ENCODE results near the gene PAK2. TPM values are rescaled to one million over a fixed set of nuclear protein-coding genes. Genes with fewer than 3 reads are reported as not detected.
A peak's percentile ranks its signal among the peaks of the same experiment; 100 is the strongest.

The PAK2 gene
- total and polyA plus RNA-seq, 9 of the 15 experiments (the other 6 are each of a cell fraction or from before 2014, with no cell fraction given): 13.2 to 72.4 (median 35.7) TPM

GRCh38 chr3:196736670-196737374 is 2.8 kb upstream of the PAK2 start:
- H3K4me1 ChIP-seq (replicated peaks in 1 of 2; ENCODE audit: control insufficient read depth in 2 of 2, insufficient read depth in 2 of 2, low read length in 2 of 2): no peaks in the 10 kb centered on the region; a peak in 2 of 5 replicates
- POLR2A ChIA-PET: interaction anchor here (0.7 kb wide), 1 partner anchor 1156 kb away, joined by 3 read pairs; no protein-coding TSS in a partner anchor
- H3K79me2 ChIP-seq (ENCODE audit: control insufficient read depth, insufficient read depth, low read length): peaks cover 20% of the 10 kb centered on the region
- BruUV-seq (replicated peaks): no TSS peak
- intact Hi-C loops (cut with micrococcal nuclease) (no loop called here), in situ Hi-C loops (cut with MboI) (no loop called here)
- no peak overlapping the region for H3K9ac ChIP-seq (ENCODE audit: insufficient read depth in 1 of 2, low read depth in 2 of 2, low read length in 2 of 2)
- TF ChIP-seq MBD1 (CRISPR knock-in tag; IDR thresholded peaks at IDR 0.05): no peak
- no peak for TF ChIP-seq ZBTB12 (CRISPR knock-in tag; IDR thresholded peaks at IDR 0.05)
- no peak for TF ChIP-seq ZFP91 (CRISPR knock-in tag; IDR thresholded peaks at IDR 0.05)
- no peak for TF ChIP-seq ARNT (IDR thresholded peaks at IDR 0.05)
- peak in 1 of 2 experiments; percentile 51; a peak in 1 of 3 replicates for TF ChIP-seq CBX3 (IDR thresholded peaks at IDR 0.05; ENCODE audit: borderline replicate concordance in 1 of 2, low read length in 2 of 2)
- TF ChIP-seq ZNF57 (CRISPR knock-in tag; IDR thresholded peaks at IDR 0.05): no peak
- peak; percentile 84 for TF ChIP-seq ZFP30 (CRISPR knock-in tag; IDR thresholded peaks at IDR 0.05; ENCODE audit: borderline replicate concordance)
- TF ChIP-seq GTF2E2 (tag; IDR thresholded peaks at IDR 0.05): no peak
- TF ChIP-seq KDM1A (IDR thresholded peaks at IDR 0.05): 0 out of 4 replicates have a peak, but pooled peaks of 1 of the 2 experiments have one; percentile 14
- no peak for TF ChIP-seq RBFOX2 (IDR thresholded peaks at IDR 0.05; ENCODE audit: low read depth, low read length)
- no peaks in the 10 kb centered on the region; the same call in 1 of the 2 replicates for H3K9me3 ChIP-seq (replicated peaks; ENCODE audit: control insufficient read depth, insufficient read depth, low read depth, low read length)
- no peaks in the 10 kb centered on the region for H3K9me1 ChIP-seq (ENCODE audit: control insufficient read depth, insufficient read depth, low read length)
- ATAC-seq: no peak
- CTCF ChIA-PET (ENCODE audit: low intra/inter-chr PET ratio): no interaction called here
- no peak overlapping the region for H3K4me2 ChIP-seq (ENCODE audit: insufficient read depth, low read length)
- 85% methylated on average over 4 of the region's 4 CpGs for WGBS (ENCODE audit: insufficient coverage, low coverage, missing lambda C conversion rate)
- H2AFZ ChIP-seq (ENCODE audit: low read depth, low read length): no peak overlapping the region
- peaks cover 8% of the 10 kb centered on the region; the same call in 2 of the 3 replicates for H3K36me3 ChIP-seq (ENCODE audit: control insufficient read depth, insufficient read depth, low read length)
- no peaks in the 10 kb centered on the region for H4K20me1 ChIP-seq (replicated peaks; ENCODE audit: control insufficient read depth, insufficient read depth, low read length)
- DNase-seq (ENCODE audit: extremely low read depth in 1 of 4, low spot score in 3 of 4): no peak
- no peak for FAIRE-seq
- H3K27ac ChIP-seq (ENCODE audit: extremely low read depth, low read depth, low read length): no peak overlapping the region
- H3K27me3 ChIP-seq (ENCODE audit: control insufficient read depth in 2 of 2, insufficient read depth in 2 of 2, low read length in 2 of 2): no peaks in the 10 kb centered on the region
- H3K4me3 ChIP-seq: no peak overlapping the region
